A549 (cell line): ENCODE data around the gene ENTHD1.

Experiments used
- CEBPB ChIP-seq, 2 experiments: fragments of >200 bp in 1 of 2; sonication (Bioruptor Twin) in 1 of 2; formaldehyde crosslinking in 1 of 2; IDR thresholded peaks; 2 replicates each; pipeline ENCODE4 v1.6.1; 2012 to 2016
- CHD2 ChIP-seq: fragments of 150-350 bp; IDR thresholded peaks from 2 replicates; pipeline ENCODE4 v1.6.1; 2014; ENCODE audit warnings: low read length; ENCODE audit not compliant: partially characterized antibody
- CTCF ChIP-seq: fragments of >200 bp; sonication (Bioruptor Twin); formaldehyde crosslinking; IDR thresholded peaks from 3 replicates; pipeline ENCODE4 v1.5.1; 2016
- EHMT2 ChIP-seq: fragments of 200-600 bp; sonication (generic); IDR thresholded peaks from 2 replicates; pipeline ENCODE4 v1.6.1; 2016; ENCODE audit warnings: antibody characterized with exemption, low read depth, mild to moderate bottlenecking, moderate library complexity
- EP300 ChIP-seq, 2 experiments: fragments of >200 bp; sonication (Bioruptor Twin); formaldehyde crosslinking; IDR thresholded peaks; 2 replicates in 1 of 2; 3 replicates in 1 of 2; pipeline ENCODE4 v1.6.1; 2016 to 2017
- HMGXB4 ChIP-seq: fragments of 250-450 bp; sonication (Bioruptor Pico); IDR thresholded peaks from 2 replicates; pipeline ENCODE4 v1.5.0; 2021; ENCODE audit warnings: mild to moderate bottlenecking, moderate library complexity, borderline replicate concordance
- JUN ChIP-seq, 2 experiments: fragments of >200 bp; sonication (Bioruptor Twin); formaldehyde crosslinking; IDR thresholded peaks; 2 replicates in 1 of 2; 3 replicates in 1 of 2; pipeline ENCODE4 v1.6.1; 2016 to 2017
- PHF8 ChIP-seq: fragments of 200-600 bp; sonication (generic); IDR thresholded peaks from 2 replicates; pipeline ENCODE4 v1.6.1; 2016; ENCODE audit warnings: low read depth, mild to moderate bottlenecking, antibody characterized with exemption, moderate library complexity, borderline replicate concordance
- POLR2A ChIP-seq: IDR thresholded peaks from 2 replicates; pipeline ENCODE4 v1.6.1; 2012; ENCODE audit warnings: mild to moderate bottlenecking, low read length
- RAD21 ChIP-seq, 2 experiments: fragments of >200 bp in 1 of 2; sonication (Bioruptor Twin) in 1 of 2; formaldehyde crosslinking in 1 of 2; IDR thresholded peaks in 1 of 2; conservative IDR thresholded peaks in 1 of 2; 2 replicates in 1 of 2; 3 replicates in 1 of 2; pipeline ENCODE4 v1.6.1; 2012 to 2018; ENCODE audit warnings: inconsistent platforms in 1 of 2
- USF2 ChIP-seq: fragments of 450-650 bp; IDR thresholded peaks from 2 replicates; pipeline ENCODE4 v1.6.1; 2014; ENCODE audit warnings: antibody characterized with exemption
- ZSCAN20 ChIP-seq: fragments of 250-450 bp; sonication (Bioruptor Pico); IDR thresholded peaks from 2 replicates; pipeline ENCODE4 v1.8.0; 2022; ENCODE audit warnings: mild to moderate bottlenecking, moderate library complexity

GRCh38 chr22:39721206-39722031 lies 172.1 kb downstream of the ENTHD1 start:
- TF ChIP-seq RAD21 (conservative IDR thresholded peaks at IDR 0.05 in 1 of 2, IDR thresholded peaks at IDR 0.05 in 1 of 2) (no peak), CTCF (no peak), ZSCAN20 (CRISPR knock-in tag) (no peak), PHF8 (no peak), HMGXB4 (no peak), CHD2 (no peak), CEBPB (IDR thresholded peaks at IDR 0.05) (no peak), EP300 (IDR thresholded peaks at IDR 0.05) (no peak), JUN (IDR thresholded peaks at IDR 0.05) (no peak), POLR2A (no peak), EHMT2 (no peak), USF2 (no peak)
